Endodermal cell (in vitro differentiated cells): Measurements from ENCODE around the gene ACAP2. TPM values are rescaled to one million over a fixed set of nuclear protein-coding genes. Genes with fewer than 3 reads are reported as not detected.
"Not testable (repeated sequence)": the region's sequence is repeated elsewhere in the genome, so short reads cannot be mapped to it uniquely, and the experiment has no call there.

Experiments used
- DNase-seq: peaks from one replicate; pipeline ENCODE4 v3.0.0-alpha.2; 2017
- H3K27ac ChIP-seq: 2 replicates; pipeline ENCODE4 v1.5.1; 2013; ENCODE audit warnings: mild to moderate bottlenecking, low read depth, low read length, moderate library complexity
- H3K27me3 ChIP-seq: 2 replicates; pipeline ENCODE4 v1.6.1; 2013; ENCODE audit warnings: mild to moderate bottlenecking, low read length, moderate library complexity; ENCODE audit not compliant: insufficient read depth, control insufficient read depth, poor library complexity, severe bottlenecking
- H3K36me3 ChIP-seq: 2 replicates; pipeline ENCODE4 v1.7.0; 2013; ENCODE audit warnings: mild to moderate bottlenecking, low read length, moderate library complexity; ENCODE audit not compliant: control insufficient read depth, insufficient read depth
- H3K4me1 ChIP-seq: one replicate; pipeline ENCODE4 v1.7.0; 2013; ENCODE audit warnings: low read length; ENCODE audit not compliant: control insufficient read depth, insufficient read depth
- H3K4me3 ChIP-seq: 2 replicates; pipeline ENCODE4 v1.5.1; 2013; ENCODE audit warnings: mild to moderate bottlenecking, low read length, moderate library complexity
- H3K9ac ChIP-seq: 2 replicates; pipeline ENCODE4 v1.6.1; 2013; ENCODE audit warnings: mild to moderate bottlenecking, low read length, moderate library complexity; ENCODE audit not compliant: poor library complexity, severe bottlenecking; ENCODE audit errors: extremely low read depth
- H3K9me3 ChIP-seq: 2 replicates; pipeline ENCODE4 v1.6.1; 2013; ENCODE audit warnings: mild to moderate bottlenecking, low read length, moderate library complexity; ENCODE audit not compliant: control insufficient read depth
- H3K27ac Mint-ChIP-seq: 2 replicates; pipeline ENCODE4 v1.8.0; 2020; ENCODE audit warnings: mixed read lengths
- H3K27me3 Mint-ChIP-seq: 2 replicates; pipeline ENCODE4 v1.8.0; 2021; ENCODE audit warnings: mild to moderate bottlenecking, mixed read lengths; ENCODE audit not compliant: insufficient read depth
- H3K36me3 Mint-ChIP-seq: 2 replicates; pipeline ENCODE4 v1.8.0; 2020; ENCODE audit warnings: low read depth, mixed read lengths
- H3K4me1 Mint-ChIP-seq: 2 replicates; pipeline ENCODE4 v1.8.0; 2020; ENCODE audit warnings: mixed read lengths
- H3K4me3 Mint-ChIP-seq: 2 replicates; pipeline ENCODE4 v1.8.0; 2020; ENCODE audit warnings: mild to moderate bottlenecking, moderate library complexity, mixed read lengths
- H3K9me3 Mint-ChIP-seq: 2 replicates; pipeline ENCODE4 v1.8.0; 2020; ENCODE audit warnings: mild to moderate bottlenecking, mixed read lengths
- CTCF ChIP-seq: fragments of 200-600 bp; sonication (generic); conservative IDR thresholded peaks from 2 replicates; pipeline ENCODE4 v1.5.0; 2021; ENCODE audit warnings: antibody characterized with exemption, mild to moderate bottlenecking
- WGBS, 2 experiments: methylation state at CpG; one replicate each; pipeline versions ENCODE4 v1.1.5 to v1.1.7; 2013; ENCODE audit warnings: missing lambda C conversion rate in 2 of 2, mixed read lengths in 1 of 2; ENCODE audit not compliant: insufficient coverage in 1 of 2, insufficient read length in 1 of 2; 5-methylcytosine and 5-hydroxymethylcytosine counted together
- total RNA-seq, 2 donors: library from RNA; stranded (reverse); fragmentation: NEBNext Ultra II Directional in 1 of 2; extraction: Animal tissue kit (Norgen Biotek cat#: 25700) in 1 of 2; gene quantifications; 2 replicates in 1 of 2; 3 replicates in 1 of 2; pipeline ENCODE4 v1.2.1, GENCODE V29; 2021

The ACAP2 gene
- total RNA-seq, 2 donors from 2014 or later: 61.9 to 70.5 TPM

- no peak for TF ChIP-seq CTCF
- H3K36me3 ChIP-seq: no peaks in the 10 kb centered on the region
- H3K4me1 ChIP-seq: peaks cover 2% of the 10 kb centered on the region
- Mint-ChIP-seq H3K4me3 (no peak overlapping the region), H3K27me3 (peaks cover 1% of the 10 kb centered on the region), H3K4me1 (no peaks in the 10 kb centered on the region), H3K27ac (no peak overlapping the region), H3K9me3 (peaks cover 12% of the 10 kb centered on the region), H3K36me3 (no peaks in the 10 kb centered on the region)
- no peak overlapping the region for H3K4me3 ChIP-seq
- no peak overlapping the region for H3K27ac ChIP-seq
- no peak overlapping the region for H3K9ac ChIP-seq
- no peaks in the 10 kb centered on the region for H3K27me3 ChIP-seq
- 88 to 96% methylated on average over 4 of the region's 4 CpGs for WGBS, 2 experiments
- no peak for DNase-seq
- H3K9me3 ChIP-seq: peaks cover 4% of the 10 kb centered on the region
Observed at GRCh38 chr3:195466251-195466650, 23.4 kb upstream of the ACAP2 start.

- H3K27ac ChIP-seq, H3K9me3 ChIP-seq, H3K4me3 ChIP-seq, H3K27me3 Mint-ChIP-seq, H3K27me3 ChIP-seq, H3K4me1 Mint-ChIP-seq, H3K9me3 Mint-ChIP-seq, H3K9ac ChIP-seq, H3K4me1 ChIP-seq, DNase-seq, H3K36me3 ChIP-seq, H3K27ac Mint-ChIP-seq, H3K36me3 Mint-ChIP-seq, H3K4me3 Mint-ChIP-seq: not testable (repeated sequence)
- 93% methylated on average over 5 to 6 of the region's 6 CpGs for WGBS, 2 experiments
Observed at GRCh38 chr3:195462922-195463321, 20.1 kb upstream of the ACAP2 start.

- DNase-seq: no peak
- H3K4me3 ChIP-seq: no peak overlapping the region
- no peak for TF ChIP-seq CTCF
- no peaks in the 10 kb centered on the region for H3K9me3 ChIP-seq
- Mint-ChIP-seq H3K27ac (no peak overlapping the region), H3K36me3 (no peaks in the 10 kb centered on the region), H3K4me3 (no peak overlapping the region), H3K9me3 (no peaks in the 10 kb centered on the region), H3K27me3 (peaks cover 1% of the 10 kb centered on the region), H3K4me1 (no peaks in the 10 kb centered on the region)
- peaks cover 2% of the 10 kb centered on the region for H3K4me1 ChIP-seq
- no peak overlapping the region for H3K27ac ChIP-seq
- H3K27me3 ChIP-seq: no peaks in the 10 kb centered on the region
- WGBS, 2 experiments: 88 to 90% methylated on average over 2 to 3 of the region's 3 CpGs
- H3K9ac ChIP-seq: no peak overlapping the region
- H3K36me3 ChIP-seq: no peaks in the 10 kb centered on the region
Observed at GRCh38 chr3:195462308-195462610, 19.4 kb upstream of the ACAP2 start.

GRCh38 chr3:195461594-195462307, 18.9 kb upstream of the ACAP2 start:
- H3K27ac Mint-ChIP-seq: no peak overlapping the region
- no peaks in the 10 kb centered on the region for H3K36me3 Mint-ChIP-seq
- TF ChIP-seq CTCF: no peak
- Histone ChIP-seq H3K4me3 (no peak overlapping the region), H3K9me3 (no peaks in the 10 kb centered on the region), H3K9ac (no peak overlapping the region), H3K27me3 (no peaks in the 10 kb centered on the region), H3K36me3 (no peaks in the 10 kb centered on the region), H3K4me1 (peaks cover 2% of the 10 kb centered on the region), H3K27ac (no peak overlapping the region)
- H3K4me3 Mint-ChIP-seq: no peak overlapping the region
- no peaks in the 10 kb centered on the region for H3K9me3 Mint-ChIP-seq
- WGBS, 2 experiments: 85 to 94% methylated on average over 4 to 7 of the region's 7 CpGs
- DNase-seq: peak; percentile 48
- no peaks in the 10 kb centered on the region for H3K4me1 Mint-ChIP-seq
- H3K27me3 Mint-ChIP-seq: peaks cover 1% of the 10 kb centered on the region
